ENCODE results near the gene ZNF607. TPM values are rescaled to one million over a fixed set of nuclear protein-coding genes. Genes with fewer than 3 reads are reported as not detected.

The ZNF607 gene
- total RNA-seq, 1 experiment from 2014 or later: 2.4 TPM

DNA sequence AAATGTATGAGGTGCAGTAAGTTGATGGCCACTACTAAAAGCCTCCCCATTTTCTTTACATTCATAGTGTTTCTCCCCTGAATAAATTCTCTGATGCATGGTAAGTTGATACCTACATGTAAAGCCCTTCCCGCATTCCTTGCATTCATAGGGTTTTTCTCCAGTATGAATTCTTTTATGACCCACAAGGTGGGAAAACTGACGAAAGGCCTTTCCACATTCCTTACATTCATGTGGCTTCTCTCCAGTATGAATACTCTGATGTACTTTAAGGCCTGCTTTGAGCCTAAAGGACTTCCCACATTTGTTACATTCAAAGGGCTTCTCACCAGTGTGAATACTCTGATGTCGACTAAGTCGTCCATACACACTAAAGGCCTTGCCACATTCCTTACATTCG, 20.5 kb downstream of the ZNF607 start:
- BruUV-seq (replicated peaks): no TSS peak
- no peak overlapping the region for H3K4me3 ChIP-seq (ENCODE audit: low read length)
- DNase-seq (no peak), ATAC-seq (no peak)
- no peak overlapping the region for H2AFZ ChIP-seq (ENCODE audit: low read length)
- H3K27ac ChIP-seq (ENCODE audit: low read length): no peak overlapping the region
- TF ChIP-seq, protein P1, sequence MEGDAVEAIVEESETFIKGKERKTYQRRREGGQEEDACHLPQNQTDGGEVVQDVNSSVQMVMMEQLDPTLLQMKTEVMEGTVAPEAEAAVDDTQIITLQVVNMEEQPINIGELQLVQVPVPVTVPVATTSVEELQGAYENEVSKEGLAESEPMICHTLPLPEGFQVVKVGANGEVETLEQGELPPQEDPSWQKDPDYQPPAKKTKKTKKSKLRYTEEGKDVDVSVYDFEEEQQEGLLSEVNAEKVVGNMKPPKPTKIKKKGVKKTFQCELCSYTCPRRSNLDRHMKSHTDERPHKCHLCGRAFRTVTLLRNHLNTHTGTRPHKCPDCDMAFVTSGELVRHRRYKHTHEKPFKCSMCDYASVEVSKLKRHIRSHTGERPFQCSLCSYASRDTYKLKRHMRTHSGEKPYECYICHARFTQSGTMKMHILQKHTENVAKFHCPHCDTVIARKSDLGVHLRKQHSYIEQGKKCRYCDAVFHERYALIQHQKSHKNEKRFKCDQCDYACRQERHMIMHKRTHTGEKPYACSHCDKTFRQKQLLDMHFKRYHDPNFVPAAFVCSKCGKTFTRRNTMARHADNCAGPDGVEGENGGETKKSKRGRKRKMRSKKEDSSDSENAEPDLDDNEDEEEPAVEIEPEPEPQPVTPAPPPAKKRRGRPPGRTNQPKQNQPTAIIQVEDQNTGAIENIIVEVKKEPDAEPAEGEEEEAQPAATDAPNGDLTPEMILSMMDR (conservative IDR thresholded peaks at IDR 0.05; ENCODE audit: low read depth, low read length): no peak
- TF ChIP-seq EZH2 (IDR thresholded peaks at IDR 0.05; ENCODE audit: low read length, unreplicated experiment): no peak
- no peak for TF ChIP-seq EZH2phosphoT487 (IDR thresholded peaks at IDR 0.05; ENCODE audit: borderline replicate concordance, low read length)
- CTCF ChIA-PET: no interaction called here
- intact Hi-C loops (cut with micrococcal nuclease): no loop called here
- POLR2A ChIA-PET (ENCODE audit: unreplicated experiment): no interaction called here
- H3F3A ChIP-seq (ENCODE audit: low read length, unreplicated experiment): no peaks in the 10 kb centered on the region
- H4K20me1 ChIP-seq (ENCODE audit: low read length): no peaks in the 10 kb centered on the region
- H3K4me1 ChIP-seq (ENCODE audit: insufficient read depth, low read length): no peaks in the 10 kb centered on the region
- H3K9ac ChIP-seq (ENCODE audit: low read length): no peak overlapping the region
- peaks cover 21% of the 10 kb centered on the region for H3K9me3 ChIP-seq (ENCODE audit: low read length)
- no peaks in the 10 kb centered on the region for H3K79me2 ChIP-seq (ENCODE audit: low read length)
- H3K36me3 ChIP-seq (ENCODE audit: low read depth, low read length): peaks cover 33% of the 10 kb centered on the region
- H3K27me3 ChIP-seq (ENCODE audit: low read length): no peaks in the 10 kb centered on the region
- H3K9me2 ChIP-seq (replicated peaks; ENCODE audit: low read length): no peaks in the 10 kb centered on the region
- no peak overlapping the region for H3K4me2 ChIP-seq (ENCODE audit: low read length)

DNA sequence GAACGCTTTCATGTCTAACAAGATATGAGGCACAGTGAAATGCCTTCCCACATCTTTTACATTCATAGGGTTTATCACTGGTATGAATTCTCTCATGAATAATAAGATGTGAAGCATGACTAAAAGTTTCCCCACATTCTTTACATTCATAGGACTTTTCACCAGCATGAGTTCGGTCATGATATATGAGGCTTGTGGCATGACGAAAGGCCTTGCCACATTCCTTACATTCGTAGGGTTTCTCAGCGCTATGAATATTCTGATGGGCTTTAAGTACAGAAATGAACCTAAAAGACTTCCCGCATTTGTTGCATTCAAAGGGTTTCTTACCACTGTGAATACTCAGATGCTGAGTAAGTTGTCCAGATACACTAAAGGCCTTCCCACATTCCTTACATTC, 21.3 kb downstream of the ZNF607 start:
- ATAC-seq (no peak), DNase-seq (no peak)
- POLR2A ChIA-PET (ENCODE audit: unreplicated experiment): no interaction called here
- CTCF ChIA-PET: no interaction called here
- no TSS peak for BruUV-seq (replicated peaks)
- no peak overlapping the region for H3K9ac ChIP-seq (ENCODE audit: low read length)
- no peak overlapping the region for H3K4me3 ChIP-seq (ENCODE audit: low read length)
- H3K4me2 ChIP-seq (ENCODE audit: low read length): no peak overlapping the region
- no peaks in the 10 kb centered on the region for H3K79me2 ChIP-seq (ENCODE audit: low read length)
- no peak overlapping the region for H2AFZ ChIP-seq (ENCODE audit: low read length)
- H3K4me1 ChIP-seq (ENCODE audit: insufficient read depth, low read length): no peaks in the 10 kb centered on the region
- TF ChIP-seq, protein P1 (conservative IDR thresholded peaks at IDR 0.05; ENCODE audit: low read depth, low read length): no peak
- TF ChIP-seq EZH2phosphoT487 (IDR thresholded peaks at IDR 0.05; ENCODE audit: borderline replicate concordance, low read length) (no peak), EZH2 (IDR thresholded peaks at IDR 0.05; ENCODE audit: low read length, unreplicated experiment) (no peak)
- peaks cover 28% of the 10 kb centered on the region for H3K36me3 ChIP-seq (ENCODE audit: low read depth, low read length)
- H3K27ac ChIP-seq (ENCODE audit: low read length): no peak overlapping the region
- intact Hi-C loops (cut with micrococcal nuclease): no loop called here
- H4K20me1 ChIP-seq (ENCODE audit: low read length): no peaks in the 10 kb centered on the region
- H3F3A ChIP-seq (ENCODE audit: low read length, unreplicated experiment): no peaks in the 10 kb centered on the region
- no peaks in the 10 kb centered on the region for H3K27me3 ChIP-seq (ENCODE audit: low read length)
- peaks cover 21% of the 10 kb centered on the region for H3K9me3 ChIP-seq (ENCODE audit: low read length)
- H3K9me2 ChIP-seq (replicated peaks; ENCODE audit: low read length): no peaks in the 10 kb centered on the region

- ATAC-seq (no peak), DNase-seq (no peak)
- H4K20me1 ChIP-seq (ENCODE audit: low read length): no peaks in the 10 kb centered on the region
- intact Hi-C loops (cut with micrococcal nuclease): no loop called here
- no peak overlapping the region for H3K27ac ChIP-seq (ENCODE audit: low read length)
- no TSS peak for BruUV-seq (replicated peaks)
- H3K79me2 ChIP-seq (ENCODE audit: low read length): no peaks in the 10 kb centered on the region
- TF ChIP-seq, protein P1 (conservative IDR thresholded peaks at IDR 0.05; ENCODE audit: low read depth, low read length): no peak
- TF ChIP-seq EZH2 (IDR thresholded peaks at IDR 0.05; ENCODE audit: low read length, unreplicated experiment) (no peak), EZH2phosphoT487 (IDR thresholded peaks at IDR 0.05; ENCODE audit: borderline replicate concordance, low read length) (no peak)
- no peaks in the 10 kb centered on the region for H3K9me2 ChIP-seq (replicated peaks; ENCODE audit: low read length)
- CTCF ChIA-PET: no interaction called here
- H3K4me1 ChIP-seq (ENCODE audit: insufficient read depth, low read length): no peaks in the 10 kb centered on the region
- POLR2A ChIA-PET (ENCODE audit: unreplicated experiment): no interaction called here
- H3K27me3 ChIP-seq (ENCODE audit: low read length): no peaks in the 10 kb centered on the region
- H3K4me2 ChIP-seq (ENCODE audit: low read length): no peak overlapping the region
- H3K36me3 ChIP-seq (ENCODE audit: low read depth, low read length): peaks cover 24% of the 10 kb centered on the region
- H3K4me3 ChIP-seq (ENCODE audit: low read length): no peak overlapping the region
- no peaks in the 10 kb centered on the region for H3F3A ChIP-seq (ENCODE audit: low read length, unreplicated experiment)
- H3K9me3 ChIP-seq (ENCODE audit: low read length): peaks cover 14% of the 10 kb centered on the region
- no peak overlapping the region for H2AFZ ChIP-seq (ENCODE audit: low read length)
- H3K9ac ChIP-seq (ENCODE audit: low read length): no peak overlapping the region
Observed at GRCh38 chr19:37695144-37695899, 24.2 kb downstream of the ZNF607 start.
